ENCODE data around the gene APLP2.

Gene APLP2

DNA sequence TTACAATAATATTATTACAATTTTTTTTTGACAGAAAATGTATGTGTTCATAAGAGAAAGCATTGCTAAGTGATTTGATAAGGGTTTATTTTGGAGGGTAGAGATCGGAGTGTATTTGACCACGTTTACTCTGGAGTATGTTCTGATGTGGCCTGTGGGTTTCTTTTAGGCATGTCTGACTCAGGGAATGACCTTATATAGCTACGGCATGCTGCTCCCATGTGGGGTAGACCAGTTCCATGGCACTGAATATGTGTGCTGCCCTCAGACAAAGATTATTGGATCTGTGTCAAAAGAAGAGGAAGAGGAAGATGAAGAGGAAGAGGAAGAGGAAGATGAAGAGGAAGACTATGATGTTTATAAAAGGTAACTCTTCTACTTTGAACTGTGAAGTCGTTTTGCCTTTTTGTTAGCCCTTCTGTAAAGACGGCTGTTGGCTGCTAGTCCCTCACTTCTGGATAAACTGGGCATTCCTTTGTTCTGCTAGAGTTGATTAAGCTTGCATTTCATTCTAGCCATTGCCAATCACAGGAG lies 51.8 kb downstream of the APLP2 start:
- DNase-seq, result no peak

DNA sequence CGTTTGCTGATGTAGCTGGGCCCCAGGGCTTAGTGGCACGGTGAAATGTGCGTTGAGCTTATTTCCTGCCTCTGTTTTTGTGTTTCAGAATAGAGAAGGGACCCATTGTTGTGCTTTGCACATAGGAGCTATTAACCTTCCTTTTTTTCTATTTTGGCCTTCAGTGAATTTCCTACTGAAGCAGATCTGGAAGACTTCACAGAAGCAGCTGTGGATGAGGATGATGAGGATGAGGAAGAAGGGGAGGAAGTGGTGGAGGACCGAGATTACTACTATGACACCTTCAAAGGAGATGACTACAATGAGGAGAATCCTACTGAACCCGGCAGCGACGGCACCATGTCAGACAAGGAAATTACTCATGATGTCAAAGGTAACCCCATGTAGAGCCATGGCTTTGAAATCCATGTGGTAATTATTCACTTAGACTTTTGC lies 52.5 kb downstream of the APLP2 start:
- DNase-seq, result no peak

DNA sequence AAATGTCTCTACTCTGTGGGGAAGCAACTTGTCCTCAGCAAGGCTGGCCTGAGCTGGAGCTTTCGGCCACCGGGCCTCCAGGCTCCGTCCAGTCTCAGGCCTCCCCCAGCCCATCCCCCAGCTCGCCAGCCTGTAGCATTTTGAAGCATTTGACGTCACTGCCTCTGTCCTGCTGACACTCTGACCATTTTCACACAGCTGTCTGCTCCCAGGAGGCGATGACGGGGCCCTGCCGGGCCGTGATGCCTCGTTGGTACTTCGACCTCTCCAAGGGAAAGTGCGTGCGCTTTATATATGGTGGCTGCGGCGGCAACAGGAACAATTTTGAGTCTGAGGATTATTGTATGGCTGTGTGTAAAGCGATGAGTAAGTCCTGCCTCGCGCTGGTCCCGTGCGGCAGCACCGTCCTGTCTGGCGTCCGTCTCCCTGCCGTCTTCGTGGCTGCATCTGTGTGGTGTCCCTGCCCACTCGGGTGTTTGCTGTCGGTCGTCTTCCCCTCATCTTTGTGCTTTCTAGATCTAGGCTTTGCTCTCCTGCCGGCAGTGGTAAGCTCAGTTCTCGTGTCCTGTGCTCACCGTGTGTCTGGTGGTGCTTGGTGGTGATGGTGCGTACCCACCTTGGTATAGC lies 53.8 kb downstream of the APLP2 start:
- DNase-seq, result no peak

DNA sequence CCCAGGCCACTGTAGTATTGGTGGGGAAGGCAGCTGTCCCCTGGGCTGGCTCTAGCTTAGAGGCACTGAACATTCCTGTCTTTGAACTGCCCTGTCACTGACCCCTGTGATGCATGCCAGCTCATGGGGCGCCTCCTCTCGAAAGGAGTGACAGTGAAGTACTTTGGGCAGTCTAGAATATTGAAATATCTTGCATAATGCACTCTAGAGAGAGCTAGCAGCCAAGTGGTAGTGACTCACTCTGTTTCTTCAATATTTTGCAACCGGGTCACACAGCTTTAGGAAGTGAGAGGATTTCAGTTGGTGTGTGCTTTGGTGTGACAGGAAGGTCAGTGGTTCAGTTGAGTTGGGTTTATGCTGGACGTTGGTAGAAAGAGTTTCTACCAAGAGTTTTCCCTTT lies 54.4 kb downstream of the APLP2 start:
- DNase-seq, result no peak

DNA sequence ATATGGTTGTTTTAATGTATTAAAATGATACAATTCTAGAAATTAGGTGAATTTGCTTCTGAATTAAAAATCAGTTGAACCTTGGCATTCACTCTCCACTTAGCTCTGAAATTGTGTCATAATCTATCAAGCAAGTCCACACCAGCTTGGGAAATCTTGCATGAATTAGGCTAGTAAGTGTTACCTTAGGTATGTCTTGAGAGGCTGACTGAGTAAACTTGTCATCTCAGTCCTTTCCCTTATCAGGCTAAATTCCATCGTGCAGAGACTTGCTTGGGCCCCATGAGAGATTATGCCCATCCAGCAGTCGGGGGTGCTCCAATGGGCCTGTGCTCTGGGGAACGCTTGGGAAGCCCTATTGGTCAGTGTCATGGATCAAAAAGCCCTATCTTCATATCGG lies 55.9 kb downstream of the APLP2 start:
- DNase-seq, result no peak

DNA sequence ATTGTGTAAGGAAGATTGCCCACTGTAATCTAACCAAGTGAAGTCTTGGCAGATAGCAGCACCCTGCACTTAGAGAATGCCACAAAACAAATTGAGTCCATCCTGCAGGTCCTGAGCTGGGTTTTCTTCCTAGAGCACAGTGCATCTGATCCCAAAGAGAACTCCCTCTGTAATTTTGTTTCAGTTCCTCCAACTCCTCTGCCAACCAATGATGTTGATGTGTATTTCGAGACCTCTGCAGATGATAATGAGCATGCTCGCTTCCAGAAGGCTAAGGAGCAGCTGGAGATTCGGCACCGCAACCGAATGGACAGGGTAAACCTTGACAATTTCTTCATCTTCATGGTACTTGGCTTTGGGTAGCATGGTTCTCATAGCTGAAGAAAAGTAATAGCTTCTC lies 56.8 kb downstream of the APLP2 start:
- no peak for DNase-seq

DNA sequence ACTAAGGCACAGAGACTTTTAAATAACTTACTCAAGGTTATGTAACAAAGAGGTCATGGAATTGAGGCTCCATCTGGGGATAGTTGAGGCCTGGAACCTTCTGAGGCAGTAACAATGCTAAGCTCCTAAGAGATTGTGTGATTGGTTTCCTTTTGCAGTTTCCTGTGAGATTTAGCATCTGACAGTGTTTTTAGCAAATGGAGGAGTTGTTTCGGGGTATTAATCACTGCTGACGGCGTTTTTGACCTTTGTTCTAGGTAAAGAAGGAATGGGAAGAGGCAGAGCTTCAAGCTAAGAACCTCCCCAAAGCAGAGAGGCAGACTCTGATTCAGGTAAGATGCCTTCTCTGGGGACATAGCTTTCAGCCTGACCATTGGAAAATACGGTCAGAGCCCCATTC lies 57.8 kb downstream of the APLP2 start:
- no peak for DNase-seq

DNA sequence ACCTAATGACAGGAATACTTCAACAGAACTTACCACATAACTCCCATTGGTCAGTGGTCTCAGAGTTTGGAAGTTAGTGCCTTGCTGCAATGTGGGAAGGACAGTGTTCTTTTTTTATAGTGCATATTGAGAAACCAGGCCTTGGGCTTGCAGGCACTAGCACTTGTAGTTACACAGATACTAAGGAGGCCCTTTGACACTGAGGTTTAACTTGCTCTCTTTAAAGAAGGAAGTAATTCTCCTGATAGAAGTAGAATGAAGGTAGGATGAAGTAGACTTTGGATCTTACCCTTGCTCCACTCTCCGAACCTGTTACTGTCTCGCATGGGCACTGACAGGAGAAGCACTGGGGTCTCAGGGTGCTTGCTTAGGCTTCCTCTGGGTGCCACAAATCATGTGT lies 58.9 kb downstream of the APLP2 start:
- DNase-seq, result no peak

DNA sequence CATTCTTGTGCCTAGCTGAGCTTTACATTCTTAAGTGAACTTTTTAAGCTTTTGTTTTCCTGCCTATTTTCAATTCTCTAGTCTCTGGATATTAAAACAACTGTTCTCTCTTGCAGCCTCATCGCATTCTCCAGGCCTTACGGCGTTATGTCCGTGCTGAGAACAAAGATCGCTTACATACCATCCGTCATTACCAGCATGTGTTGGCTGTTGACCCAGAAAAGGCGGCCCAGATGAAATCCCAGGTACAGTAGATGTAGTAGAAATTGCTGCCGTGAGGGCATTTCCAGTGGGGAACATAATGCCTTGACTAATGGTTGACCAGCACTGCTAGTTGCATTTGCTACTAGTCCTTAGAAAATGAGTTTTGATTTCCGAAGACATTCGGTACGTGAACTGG lies 60.2 kb downstream of the APLP2 start:
- DNase-seq, result no peak

DNA sequence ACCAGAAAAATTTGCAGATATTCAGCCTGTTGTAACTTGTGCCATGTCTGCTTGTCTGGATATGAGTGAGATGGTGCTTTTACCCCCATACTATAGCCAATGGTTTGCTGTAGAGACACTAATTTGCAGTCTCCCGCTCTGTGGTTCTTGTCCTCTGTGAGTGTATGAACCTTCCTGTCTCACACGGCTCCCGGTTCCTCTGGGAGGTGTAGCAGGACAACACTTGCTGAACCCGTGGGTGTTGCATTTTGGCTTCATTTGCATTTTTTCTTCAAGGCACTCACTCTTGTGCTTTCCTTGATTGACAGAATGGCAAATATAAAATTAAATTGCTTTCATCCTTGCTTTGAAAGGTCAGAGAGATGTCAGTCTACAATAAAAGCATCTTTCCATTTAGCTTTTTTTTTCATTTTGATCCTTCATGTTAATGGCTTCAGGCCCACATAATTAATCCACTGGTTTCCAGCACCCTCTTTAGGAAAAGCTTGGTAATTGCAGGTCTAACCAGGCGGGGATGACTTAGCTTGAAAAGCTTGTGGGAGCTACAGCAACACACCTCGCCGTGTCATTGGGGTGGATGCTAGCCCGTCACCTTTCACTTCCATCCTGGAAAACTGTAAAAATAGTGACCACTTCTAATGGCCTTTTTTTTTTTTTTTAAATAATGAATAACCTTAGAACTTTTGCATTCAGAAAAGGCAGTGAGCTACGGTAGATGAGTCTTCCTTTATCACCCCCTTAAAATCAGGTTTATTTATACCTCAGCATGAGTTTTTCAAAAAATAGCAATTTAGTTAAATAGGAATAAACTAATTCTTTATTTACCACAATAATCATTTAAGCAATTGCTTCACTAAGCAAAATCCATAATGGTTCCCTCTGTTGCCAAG lies 62.5 kb downstream of the APLP2 start:
- peak; percentile 71 for DNase-seq

DNA sequence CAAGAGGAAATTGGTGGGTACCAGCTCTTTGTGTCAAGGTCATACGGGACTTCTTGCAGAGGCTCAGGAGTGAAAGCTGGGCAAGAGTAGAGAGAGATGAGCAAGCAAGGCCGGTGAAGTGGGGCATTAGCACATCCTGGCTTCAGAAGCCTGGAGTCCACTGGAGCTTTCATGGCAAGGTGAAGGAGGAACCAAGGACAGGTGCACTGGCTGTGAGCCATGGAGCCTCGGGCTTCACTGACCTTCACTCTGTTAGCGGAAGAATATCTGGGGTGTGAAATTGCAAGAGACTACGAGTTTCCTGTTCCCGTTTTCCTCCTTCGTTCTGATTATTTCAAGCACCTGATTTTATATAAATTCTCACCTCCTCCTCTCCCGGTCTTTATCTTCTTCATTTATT lies 64.0 kb downstream of the APLP2 start:
- DNase-seq, result no peak

DNA sequence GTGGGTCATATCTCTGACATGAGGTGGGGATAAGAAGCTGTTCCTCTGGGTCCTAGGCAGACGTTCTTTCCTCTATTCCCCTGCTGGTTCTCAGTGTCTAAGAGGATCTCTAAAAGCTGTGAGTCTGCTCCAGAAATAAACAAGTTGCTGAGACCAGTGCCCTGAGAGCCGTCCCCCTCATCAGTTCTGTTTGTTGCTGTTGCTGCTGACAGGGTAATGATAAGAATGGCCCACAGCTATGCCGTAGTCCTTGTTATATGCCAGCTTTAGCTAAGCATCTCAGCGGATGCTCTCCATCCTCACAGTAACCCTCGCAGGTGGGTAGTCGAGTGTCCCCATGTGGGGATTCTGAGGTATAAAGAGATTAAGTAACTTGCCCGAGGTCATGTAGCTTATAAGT lies 66.4 kb downstream of the APLP2 start:
- DNase-seq, result no peak

DNA sequence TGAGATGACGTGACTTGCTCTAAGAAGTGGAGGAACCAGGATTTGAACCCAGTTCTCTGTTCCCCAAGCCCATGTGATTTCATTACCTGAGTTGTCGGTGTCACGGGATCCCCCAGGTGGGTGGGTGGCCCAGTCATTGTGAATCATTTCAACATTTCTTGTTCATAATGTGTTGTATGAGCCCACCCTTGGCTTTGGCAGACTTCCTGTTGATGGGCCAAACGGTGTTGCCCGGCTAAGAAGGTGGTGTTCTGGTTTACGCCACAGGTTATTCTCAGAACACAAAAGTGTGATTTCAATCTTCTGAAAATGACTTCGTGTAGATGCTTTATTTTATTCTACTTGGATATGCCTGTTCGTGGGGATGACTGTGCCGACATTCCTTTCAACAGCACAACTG lies 68.3 kb downstream of the APLP2 start:
- DNase-seq, result no peak

DNA sequence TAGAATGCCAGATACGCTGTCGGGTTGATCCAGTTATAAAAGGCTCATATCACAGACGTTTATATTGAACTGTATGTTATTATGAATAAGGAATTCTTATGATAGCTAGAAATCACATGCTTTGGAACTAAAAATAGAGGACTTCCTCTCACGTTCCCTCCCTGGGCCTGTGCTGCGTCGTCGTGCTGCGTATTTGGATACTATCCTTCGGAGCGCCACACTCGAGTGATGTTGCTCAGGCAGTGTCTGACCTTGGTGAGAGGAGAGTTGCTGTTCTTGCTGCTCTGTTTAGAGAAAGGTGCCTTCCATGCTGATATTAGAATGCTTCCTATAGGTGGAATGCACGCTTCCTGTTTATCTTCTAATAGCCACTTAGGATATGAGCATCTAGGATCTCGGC lies 69.7 kb downstream of the APLP2 start:
- no peak for DNase-seq

DNA sequence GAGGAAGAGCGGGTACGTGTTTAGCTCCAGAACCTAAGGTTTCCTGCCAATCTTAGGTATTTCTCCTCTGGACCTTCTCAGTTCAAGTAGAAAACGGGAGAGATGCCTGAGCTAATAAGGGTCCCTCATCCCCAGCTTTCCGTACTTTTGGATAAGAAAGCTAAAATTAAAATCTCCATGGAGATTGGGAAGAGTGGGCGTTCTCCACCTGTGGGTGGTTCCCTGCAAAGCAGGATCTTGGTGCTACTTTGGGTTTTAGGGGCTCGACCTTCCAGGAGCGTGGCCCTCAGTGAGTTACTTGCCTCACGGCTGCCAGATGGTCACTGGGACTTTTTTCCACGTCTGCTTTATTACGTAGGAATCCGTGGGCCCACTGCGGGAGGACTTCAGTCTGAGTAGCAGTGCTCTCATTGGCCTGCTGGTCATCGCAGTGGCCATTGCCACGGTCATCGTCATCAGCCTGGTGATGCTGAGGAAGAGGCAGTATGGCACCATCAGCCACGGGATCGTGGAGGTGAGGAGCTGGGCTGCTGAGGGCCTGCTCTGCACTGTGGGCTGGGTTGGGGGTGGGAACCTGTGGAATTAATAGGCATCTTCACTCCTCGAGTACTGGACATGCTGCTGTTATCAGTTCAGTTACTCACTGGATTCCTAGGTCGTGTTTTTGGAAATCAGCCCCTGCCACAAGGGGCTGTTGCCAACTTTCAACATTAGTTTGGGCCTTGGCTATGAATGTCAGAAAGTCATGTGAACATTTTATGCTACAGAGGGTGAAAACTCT lies 72.1 kb downstream of the APLP2 start:
- no peak for DNase-seq

DNA sequence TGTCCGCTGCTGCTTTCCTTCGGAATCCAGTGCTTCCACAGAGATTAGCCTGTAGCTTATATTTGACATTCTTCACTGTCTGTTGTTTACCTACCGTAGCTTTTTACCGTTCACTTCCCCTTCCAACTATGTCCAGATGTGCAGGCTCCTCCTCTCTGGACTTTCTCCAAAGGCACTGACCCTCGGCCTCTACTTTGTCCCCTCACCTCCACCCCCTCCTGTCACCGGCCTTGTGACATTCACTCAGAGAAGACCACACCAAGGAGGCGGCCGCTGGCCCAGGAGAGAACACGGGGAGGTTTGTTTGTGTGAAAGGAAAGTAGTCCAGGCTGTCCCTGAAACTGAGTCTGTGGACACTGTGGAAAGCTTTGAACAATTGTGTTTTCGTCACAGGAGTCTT lies 74.4 kb downstream of the APLP2 start:
- DNase-seq, result no peak

DNA sequence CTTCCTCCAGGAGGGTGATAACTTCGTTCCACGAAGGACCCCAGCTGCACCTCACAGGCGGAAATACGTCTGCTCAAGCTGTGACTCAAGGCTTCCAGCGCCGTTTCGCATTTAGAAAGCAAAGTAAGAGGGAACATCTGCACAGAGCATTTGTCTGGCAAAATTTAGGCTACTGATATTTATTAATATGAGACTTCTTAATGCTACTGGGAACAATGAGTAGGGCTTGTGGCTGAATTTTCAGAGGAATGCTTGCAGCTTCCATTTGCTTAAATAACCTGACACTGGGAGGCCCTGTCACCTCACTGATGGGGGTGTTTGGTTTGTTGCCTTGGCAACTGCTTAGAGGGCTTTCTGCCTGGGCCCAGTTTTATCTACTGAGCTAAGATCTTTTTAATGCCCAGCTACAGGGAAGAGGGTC lies 75.2 kb downstream of the APLP2 start:
- no peak for DNase-seq

DNA sequence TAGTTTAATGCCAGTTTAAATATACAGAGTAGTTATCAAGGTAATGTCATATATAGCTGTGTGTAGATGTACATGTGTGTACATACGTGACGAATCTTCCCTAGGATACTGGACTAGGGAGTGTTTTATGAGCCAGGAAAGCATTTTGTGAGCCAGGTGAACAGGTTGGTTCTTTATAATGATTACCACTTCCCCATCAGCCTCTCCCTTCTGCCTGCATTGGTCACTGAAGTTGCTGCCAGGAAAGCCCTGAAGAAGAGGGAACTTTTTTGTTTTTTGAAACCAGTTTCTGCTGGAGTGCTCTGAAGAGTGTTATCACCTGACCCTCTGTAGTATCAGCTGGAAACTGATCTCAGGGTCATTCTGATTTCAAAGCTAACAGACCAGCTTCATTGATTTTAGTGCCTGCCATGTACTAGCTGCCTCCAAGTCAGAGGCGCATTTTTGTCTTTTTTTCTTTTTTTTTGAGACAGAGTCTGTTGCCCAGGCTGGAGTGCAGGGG lies 75.7 kb downstream of the APLP2 start:
- DNase-seq, result no peak

DNA sequence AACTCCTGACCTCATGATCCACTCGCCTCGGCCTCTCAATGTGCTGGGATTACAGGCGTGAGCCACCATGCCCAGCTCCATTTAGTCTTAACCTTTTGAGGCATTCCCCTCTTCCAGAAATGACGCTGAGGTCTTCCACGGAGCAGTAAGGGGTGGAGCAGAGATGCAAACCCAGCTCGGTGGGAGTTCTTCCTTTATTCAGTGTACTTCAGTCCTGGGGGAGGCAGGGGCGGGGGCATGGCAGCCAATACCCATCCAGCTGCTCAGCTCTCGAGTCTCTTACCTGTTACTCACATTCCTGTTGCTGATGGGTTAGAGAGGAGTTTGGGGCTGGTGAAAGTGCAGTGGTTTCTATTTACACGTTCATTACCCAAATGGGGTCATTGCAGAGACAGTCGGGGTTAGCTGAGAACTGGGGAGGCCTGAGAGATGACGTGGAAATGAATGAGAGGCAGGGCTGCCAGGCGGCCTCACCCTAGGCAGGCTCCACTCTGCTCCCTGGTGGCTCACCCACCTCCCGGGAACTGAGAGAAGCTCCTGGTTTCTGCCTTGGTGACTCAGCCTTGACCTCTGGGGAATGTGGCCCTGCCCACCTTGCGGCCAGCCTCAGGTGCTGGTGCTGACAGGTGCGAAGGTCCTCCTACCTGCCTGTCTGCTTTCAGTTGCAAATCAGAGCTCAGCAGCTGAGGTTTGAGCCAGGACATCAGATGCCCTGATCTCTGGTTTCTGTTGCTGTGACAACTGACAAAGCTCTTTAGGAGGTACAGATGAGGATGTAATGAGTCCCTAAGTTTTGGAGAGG lies 76.5 kb downstream of the APLP2 start:
- no peak for DNase-seq

DNA sequence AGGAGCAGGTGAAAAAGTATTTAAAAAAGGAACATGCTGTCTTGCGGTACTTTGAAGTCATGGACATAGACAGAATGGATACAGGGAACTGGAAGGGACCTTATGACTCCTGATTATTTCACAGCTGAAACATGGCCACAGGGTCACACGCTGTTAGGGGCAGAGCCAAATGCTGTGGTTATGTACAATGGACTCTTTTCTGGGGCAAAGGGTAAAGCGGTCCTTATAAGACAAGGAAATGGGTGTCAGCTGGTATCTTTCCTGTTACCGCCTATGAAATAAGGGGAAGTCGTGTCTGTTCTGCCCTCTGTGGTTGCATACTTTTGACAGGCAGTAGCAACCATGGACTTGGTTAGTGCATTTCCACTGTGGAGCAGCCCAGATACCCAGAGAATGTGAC lies 77.1 kb downstream of the APLP2 start:
- no peak for DNase-seq

DNA sequence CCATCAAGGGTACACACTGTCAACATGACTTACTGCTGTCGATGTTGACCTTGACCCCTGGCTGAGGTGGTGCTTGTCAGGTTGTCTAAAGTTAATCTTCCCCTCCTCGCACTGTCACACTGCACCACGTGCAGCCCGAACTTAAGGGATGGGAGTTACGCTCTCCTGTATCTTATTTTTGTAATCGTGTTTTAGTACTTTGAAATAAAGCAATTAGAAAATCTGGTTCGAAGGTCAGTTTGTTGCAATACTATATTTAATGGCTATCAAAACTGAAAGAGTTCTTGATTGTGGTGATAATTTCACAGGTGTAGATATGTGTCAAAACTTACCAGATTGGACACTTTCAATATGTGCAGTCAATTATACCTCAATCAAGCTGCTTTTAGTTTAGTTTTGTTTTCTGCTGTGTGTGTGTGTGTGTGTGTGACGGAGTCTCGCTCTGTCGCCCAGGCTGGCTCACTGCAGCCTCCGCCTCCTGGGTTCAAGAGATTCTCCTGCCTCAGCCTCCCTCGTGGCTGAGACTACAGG lies 79.2 kb downstream of the APLP2 start:
- DNase-seq, result no peak

DNA sequence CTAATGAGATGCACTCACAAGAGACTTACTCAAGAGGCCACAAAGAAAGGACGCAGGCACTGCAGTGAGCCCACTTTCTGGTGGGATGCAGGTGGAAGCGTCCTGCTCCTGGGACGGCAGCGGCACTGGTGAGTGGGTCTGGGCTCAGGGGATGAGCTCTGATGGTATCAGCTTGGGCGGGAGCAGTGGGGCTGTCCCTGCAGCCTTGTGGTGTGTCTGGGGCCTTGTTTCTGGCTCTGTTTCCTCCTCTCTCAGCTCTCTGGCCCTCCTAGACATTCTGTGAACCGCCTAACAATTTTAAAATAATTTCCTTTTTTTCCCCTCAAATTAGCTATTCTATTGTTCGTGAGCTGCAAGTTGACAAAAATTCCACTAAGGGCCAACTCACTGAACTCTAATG lies 81.1 kb downstream of the APLP2 start:
- no peak for DNase-seq

All from retina (tissue), 1 donor.